Lower lobe of right lung (tissue), 2 donors: Measurements from ENCODE around the gene RPL19. TPM values are rescaled to one million over a fixed set of nuclear protein-coding genes. Genes with fewer than 3 reads are reported as not detected.
A peak's percentile ranks its signal among the peaks of the same experiment; 100 is the strongest.

ENCODE experiments used
- ATAC-seq, 2 donors: fragments of 200-7000 bp; cut with Tn5 transposase; one replicate each; pipeline ENCODE4 v1.9.1; 2020 to 2022; ENCODE audit warnings: mild to moderate bottlenecking in 2 of 2, moderate library complexity in 2 of 2
- DNase-seq: peaks from one replicate; pipeline ENCODE4 v3.0.0-alpha.2; 2020
- H3K27ac ChIP-seq: fragments of 200-600 bp; one replicate; pipeline ENCODE4 v1.8.0; 2022
- H3K27me3 ChIP-seq: fragments of 200-600 bp; one replicate; pipeline ENCODE4 v1.8.0; 2022; ENCODE audit warnings: low read depth
- H3K36me3 ChIP-seq: fragments of 200-600 bp; one replicate; pipeline ENCODE4 v1.8.0; 2022; ENCODE audit warnings: mild to moderate bottlenecking
- H3K4me1 ChIP-seq: fragments of 200-600 bp; one replicate; pipeline ENCODE4 v1.8.0; 2022
- H3K4me3 ChIP-seq: fragments of 200-600 bp; one replicate; pipeline ENCODE4 v1.8.0; 2022; ENCODE audit warnings: mild to moderate bottlenecking
- H3K9me3 ChIP-seq: fragments of 200-600 bp; one replicate; pipeline ENCODE4 v1.8.0; 2022
- CTCF ChIP-seq: fragments of 200-600 bp; IDR thresholded peaks from one replicate; pipeline ENCODE4 v1.8.0; 2022; ENCODE audit warnings: antibody characterized with exemption, mild to moderate bottlenecking
- intact Hi-C: fragments of 100-400 bp; cut with DNase I; formaldehyde crosslinking; loops from one replicate; pipeline ENCODE4 v1.11.0; 2022
- total RNA-seq: library from RNA; stranded (reverse); fragmentation: NEBNext Ultra II Directional; extraction: Animal tissue kit (Norgen Biotek cat#: 25700); gene quantifications from one replicate; pipeline ENCODE4 v1.2.1, GENCODE V29; 2021
- donor health status: DM: no; HTN: yes; CAD: no; lungs with severe emphysema.

RPL19 gene
- total RNA-seq, 1 donor from 2014 or later: 1,465 TPM

- ATAC-seq (no peak), DNase-seq (no peak)
- intact Hi-C loops: no loop called here
- H3K4me1 ChIP-seq: peaks cover 8% of the 10 kb centered on the region
- peaks cover 31% of the 10 kb centered on the region for H3K36me3 ChIP-seq
- H3K27me3 ChIP-seq: no peaks in the 10 kb centered on the region
- no peaks in the 10 kb centered on the region for H3K9me3 ChIP-seq
- no peak for TF ChIP-seq CTCF
- H3K27ac ChIP-seq: no peak overlapping the region
- H3K4me3 ChIP-seq: no peak overlapping the region
These were observed 26.4 kb upstream of the RPL19 start for GRCh38 chr17:39173526-39174274.

- ATAC-seq (peak; percentile 70 to 78), DNase-seq (peak; percentile 84)
- Histone ChIP-seq H3K4me3 (peak overlapping the region; percentile 11), H3K27ac (no peak overlapping the region), H3K36me3 (peaks cover 40% of the 10 kb centered on the region), H3K4me1 (peaks cover 10% of the 10 kb centered on the region), H3K27me3 (no peaks in the 10 kb centered on the region), H3K9me3 (no peaks in the 10 kb centered on the region)
- TF ChIP-seq CTCF: peak; percentile 93
- intact Hi-C loops: no loop called here
These were observed 25.0 kb upstream of the RPL19 start for GRCh38 chr17:39174920-39175694.

GRCh38 chr17:39175695-39176093 is 24.4 kb upstream of the RPL19 start:
- peaks cover 46% of the 10 kb centered on the region for H3K36me3 ChIP-seq
- no peak for TF ChIP-seq CTCF
- DNase-seq (no peak), ATAC-seq (no peak)
- no peaks in the 10 kb centered on the region for H3K9me3 ChIP-seq
- no peak overlapping the region for H3K4me3 ChIP-seq
- intact Hi-C loops: no loop called here
- H3K27ac ChIP-seq: no peak overlapping the region
- H3K27me3 ChIP-seq: no peaks in the 10 kb centered on the region
- H3K4me1 ChIP-seq: peaks cover 10% of the 10 kb centered on the region

GRCh38 chr17:39177256-39177655 is 22.8 kb upstream of the RPL19 start:
- DNase-seq: no peak
- intact Hi-C loops: no loop called here
- Histone ChIP-seq H3K4me1 (peaks cover 10% of the 10 kb centered on the region), H3K27me3 (no peaks in the 10 kb centered on the region), H3K27ac (no peak overlapping the region), H3K36me3 (peaks cover 60% of the 10 kb centered on the region), H3K9me3 (no peaks in the 10 kb centered on the region), H3K4me3 (no peak overlapping the region)
- no peak for TF ChIP-seq CTCF
- ATAC-seq: peak; percentile 10 to 13

DNA sequence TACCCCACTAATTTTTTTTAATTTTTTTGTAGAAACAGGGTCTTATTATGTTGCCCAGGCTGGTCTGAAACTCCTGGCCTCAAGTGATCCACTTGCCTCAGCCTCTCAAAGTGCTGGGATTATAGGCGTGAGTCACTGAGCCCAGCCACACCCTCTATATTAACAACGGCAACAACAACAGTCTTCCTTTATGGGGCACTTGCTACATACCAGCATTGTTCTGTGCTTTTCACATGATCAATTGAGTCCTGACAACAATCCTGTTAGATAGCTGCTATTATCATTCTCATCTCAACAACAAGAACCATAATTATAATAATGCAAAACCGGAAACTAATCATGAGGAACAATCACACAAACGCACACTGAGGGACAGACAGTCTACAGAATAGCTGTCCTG is 21.5 kb upstream of the RPL19 start:
- Histone ChIP-seq H3K4me3 (no peak overlapping the region), H3K4me1 (peaks cover 10% of the 10 kb centered on the region), H3K27me3 (no peaks in the 10 kb centered on the region), H3K36me3 (peaks cover 73% of the 10 kb centered on the region), H3K9me3 (no peaks in the 10 kb centered on the region), H3K27ac (no peak overlapping the region)
- ATAC-seq (peak; percentile 20 to 71), DNase-seq (no peak)
- TF ChIP-seq CTCF: no peak
- intact Hi-C loops: no loop called here
